ENCODE measurements around the gene ACVRL1.
A peak's percentile ranks its signal among the peaks of the same experiment; 100 is the strongest.

ACVRL1 gene

DNA sequence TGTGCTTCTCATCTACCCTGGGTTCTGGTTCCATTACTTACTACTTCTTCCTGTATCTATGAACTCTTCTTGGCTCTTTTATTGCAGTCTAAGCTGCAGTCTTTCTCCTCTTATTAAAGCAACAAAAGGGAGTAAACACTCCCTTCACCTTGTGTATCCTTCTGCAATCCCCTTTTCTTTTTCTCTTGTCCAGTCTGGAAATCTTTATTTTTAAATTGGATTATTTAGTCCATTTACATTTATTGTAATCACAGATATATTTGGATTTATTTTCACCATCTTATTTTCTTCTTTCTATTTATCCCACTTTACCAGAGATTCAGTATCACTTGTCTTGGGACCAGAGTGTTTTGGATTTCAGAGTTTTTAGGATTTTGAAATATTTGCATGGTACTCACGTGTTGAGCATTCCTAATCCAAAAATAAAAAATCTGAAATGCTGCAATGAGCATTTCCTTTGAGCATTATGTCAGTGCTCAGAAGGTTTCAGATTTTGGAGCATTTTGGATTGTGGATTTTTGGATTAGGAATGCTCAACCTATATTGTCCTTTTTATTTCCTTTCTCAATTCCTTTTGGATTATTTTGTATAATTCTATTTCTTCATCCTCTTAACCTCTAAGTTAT lies 37.4 kb downstream of the ACVRL1 start:
- no peak for DNase-seq

DNA sequence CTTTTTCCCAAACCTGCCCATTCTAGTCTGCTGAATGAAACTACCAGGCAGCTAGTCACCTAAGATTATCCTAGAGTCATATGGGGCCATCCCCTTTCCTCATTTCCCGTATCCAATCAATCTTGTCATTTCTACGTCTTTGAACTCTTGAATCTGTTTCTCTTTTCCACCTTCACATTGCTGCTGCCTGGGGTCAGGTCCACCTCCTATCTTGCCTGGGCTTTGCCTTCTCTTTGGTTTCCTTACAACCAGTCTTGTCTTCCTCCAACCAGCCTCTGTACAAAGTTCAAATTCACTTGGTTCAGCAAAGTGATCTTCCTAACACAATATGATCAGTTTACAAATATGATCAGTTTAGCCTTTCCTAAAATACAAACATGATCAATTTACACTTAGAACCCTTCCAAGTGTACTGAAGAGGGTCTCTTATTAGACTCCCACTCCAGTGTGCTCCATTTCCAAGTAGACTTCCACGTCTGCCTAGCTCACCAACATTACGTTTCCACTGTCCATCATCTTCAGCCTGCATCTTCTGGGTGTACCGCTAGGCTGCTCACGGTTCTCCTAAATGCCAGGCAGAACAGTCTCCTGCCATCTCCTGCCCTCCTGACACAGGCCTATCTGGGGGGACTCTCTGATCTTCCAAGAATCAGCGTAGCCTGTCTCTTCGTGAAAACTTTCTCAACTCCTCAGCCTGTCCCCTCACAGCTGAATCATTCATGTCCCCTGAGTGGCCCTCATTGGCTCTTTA lies 40.1 kb downstream of the ACVRL1 start:
- DNase-seq = no peak

DNA sequence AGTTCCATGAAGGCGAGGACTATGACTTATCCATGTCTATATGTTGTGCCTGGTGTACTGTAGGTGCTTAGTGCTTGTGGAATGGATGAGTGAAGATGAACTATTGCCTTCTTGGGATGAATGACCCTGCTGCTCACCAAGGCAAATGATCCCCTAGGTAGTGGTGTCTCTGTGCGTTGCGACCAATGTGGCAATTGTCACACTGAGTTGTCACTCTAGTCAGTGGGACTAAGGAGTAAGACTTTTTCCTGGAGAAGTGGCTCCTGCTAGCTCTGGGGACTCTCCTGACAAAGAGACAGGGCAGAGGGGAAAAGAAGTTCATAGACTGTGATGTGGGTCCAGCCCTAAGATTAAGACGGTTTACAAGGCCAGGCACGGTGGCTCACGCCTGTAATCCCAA lies 40.8 kb downstream of the ACVRL1 start:
- DNase-seq = no peak

DNA sequence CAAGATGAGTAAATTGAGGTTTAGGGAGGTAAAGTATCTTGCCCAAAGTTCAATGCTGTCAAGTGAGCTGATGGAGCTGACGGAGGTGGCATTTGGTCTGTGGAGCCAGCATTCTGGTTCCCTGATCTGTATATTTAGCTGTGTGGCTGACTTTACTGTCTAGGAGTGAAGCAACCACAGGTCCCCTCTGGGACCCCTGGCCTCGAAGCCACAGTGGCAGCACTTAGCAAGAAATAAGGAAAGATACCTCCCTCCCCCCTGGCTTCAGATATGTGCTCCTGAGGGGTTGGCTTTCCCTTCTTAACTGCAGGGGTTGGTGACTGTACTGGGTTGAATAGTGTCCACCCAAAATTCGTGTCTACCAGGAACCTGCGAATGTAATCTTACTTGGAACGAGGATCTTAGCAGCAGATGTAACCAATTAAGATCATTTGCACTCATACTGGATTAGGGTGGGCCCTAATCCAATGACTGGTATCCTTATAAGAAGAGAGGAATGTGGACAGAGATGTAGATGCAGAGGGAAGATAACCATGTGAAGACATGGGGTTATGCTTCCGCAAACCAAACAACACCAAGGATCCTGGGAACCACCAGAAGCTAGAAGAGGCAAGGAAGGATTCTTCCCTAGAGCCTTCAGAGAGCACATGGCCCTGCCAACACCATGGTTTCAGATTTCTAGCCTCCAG lies 42.2 kb downstream of the ACVRL1 start:
- DNase-seq = no peak

DNA sequence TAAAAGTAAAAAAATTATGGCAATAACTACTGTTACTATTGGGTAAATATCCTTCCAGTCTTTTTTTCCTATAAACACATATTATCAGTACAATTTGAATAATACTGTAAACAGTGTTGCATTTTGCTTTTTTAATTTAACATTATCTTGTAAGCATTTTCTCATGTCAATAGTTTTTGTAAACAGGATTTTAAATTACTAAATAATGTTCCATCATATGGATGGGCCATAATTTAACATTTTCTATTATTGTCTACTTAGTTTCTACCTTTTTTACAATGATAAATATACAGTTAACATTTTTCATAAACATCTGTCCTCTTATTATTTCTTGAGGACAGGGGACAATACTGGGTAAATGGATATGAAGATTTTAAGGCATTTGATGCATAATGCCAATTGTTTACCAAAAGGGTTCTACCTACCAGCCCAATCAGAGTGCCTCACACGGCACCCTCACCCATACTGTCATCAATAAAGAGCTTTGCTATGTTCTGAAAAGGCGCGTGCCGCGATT lies 43.4 kb downstream of the ACVRL1 start:
- no peak for DNase-seq

DNA sequence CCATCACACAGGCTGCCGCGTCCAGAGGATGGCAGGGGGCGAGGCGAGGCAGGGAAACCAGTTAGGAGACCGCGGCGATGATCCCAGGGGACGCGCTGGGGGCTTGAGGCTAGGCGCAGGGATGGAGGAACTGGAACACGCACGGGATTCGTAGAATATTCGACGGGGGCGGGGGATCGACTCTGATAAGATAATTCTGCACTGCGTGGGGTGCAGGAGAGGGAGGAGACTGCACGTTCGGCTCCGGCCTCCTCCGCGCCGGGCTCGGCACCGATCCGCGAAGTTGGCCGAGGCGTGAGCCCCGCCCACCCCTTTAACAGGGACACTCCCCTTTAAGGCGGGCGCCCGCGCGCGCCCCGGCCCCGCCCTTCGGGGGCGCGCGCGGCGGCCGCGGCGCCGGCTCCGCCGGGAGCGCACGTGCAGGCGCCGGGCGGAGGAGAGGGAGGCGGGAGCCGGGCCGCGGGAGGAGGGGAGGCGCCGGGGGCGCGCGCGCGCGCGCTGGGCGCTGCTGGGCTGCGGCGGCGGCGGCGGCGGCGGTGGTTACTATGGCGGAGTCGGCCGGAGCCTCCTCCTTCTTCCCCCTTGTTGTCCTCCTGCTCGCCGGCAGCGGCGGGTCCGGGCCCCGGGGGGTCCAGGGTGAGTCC lies 44.0 kb downstream of the ACVRL1 start, which contains the start of gene ACVR1B:
Gene ACVR1B (plus strand): TSS at position 501 of the 644 bp plus-strand sequence. CDS start 45 bp downstream, at position 546.
- peak; percentile 87 for DNase-seq

DNA sequence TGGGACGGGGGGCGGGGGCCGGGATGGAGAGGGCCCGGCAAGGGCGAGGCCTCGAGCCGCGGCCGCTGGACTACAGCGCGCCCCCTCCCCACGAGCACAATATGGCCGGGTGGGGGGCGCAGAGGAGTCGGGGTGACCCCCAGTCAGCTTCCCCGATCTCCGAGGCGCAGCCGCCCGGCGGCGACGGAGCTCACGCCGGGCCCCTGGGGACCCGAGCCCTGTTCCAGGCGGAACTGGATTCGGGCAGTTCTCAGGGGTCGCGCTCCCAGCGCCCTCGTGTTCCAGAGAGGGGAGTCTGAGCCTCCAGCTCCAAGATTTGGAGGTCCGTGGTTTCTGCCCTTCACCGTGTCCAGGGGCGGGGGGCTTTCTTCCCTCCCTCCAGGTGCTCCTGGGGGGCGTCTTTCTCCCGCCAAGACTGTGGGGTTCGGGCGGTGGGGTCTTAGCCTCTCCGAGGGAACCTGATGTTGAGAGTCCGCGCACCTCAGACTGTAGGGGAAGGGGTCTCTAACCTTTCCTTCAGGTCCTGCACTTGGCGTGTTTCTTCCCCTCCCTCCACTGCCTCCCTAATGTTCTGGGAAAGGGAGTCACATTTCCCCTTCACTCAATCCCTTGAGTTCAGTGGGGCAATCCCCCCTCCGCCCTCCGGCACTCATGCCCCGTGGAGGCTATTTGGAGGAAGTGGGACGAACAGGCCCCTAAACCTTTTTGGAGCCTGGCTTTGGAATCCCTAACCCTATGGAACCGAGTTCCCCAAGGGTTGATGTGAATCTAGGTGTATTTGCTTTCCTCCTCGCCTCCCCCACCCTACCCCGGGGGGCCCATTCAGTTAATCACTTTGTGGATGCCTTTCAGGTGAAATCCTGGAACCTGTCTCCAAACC lies 44.8 kb downstream of the ACVRL1 start:
- DNase-seq = no peak

DNA sequence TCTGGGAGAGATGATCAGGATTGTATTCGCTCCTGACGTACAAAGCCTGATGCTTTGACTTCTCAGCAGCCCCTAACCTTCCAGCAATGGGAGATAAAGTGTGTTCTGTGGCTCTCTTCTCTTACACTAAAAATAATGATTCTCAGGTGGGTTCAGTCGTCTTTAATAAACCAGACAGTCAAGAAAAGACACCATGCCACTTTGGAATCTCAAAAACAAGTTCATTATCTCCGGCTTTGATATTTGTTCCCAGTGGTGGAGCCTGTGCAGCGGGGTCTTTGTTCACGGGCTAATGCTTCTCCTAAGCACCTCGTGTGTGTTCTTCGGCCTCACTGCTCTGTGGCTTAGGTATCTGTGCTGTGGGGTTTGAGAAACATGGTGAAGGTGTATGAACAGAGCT lies 45.8 kb downstream of the ACVRL1 start:
- no peak for DNase-seq

DNA sequence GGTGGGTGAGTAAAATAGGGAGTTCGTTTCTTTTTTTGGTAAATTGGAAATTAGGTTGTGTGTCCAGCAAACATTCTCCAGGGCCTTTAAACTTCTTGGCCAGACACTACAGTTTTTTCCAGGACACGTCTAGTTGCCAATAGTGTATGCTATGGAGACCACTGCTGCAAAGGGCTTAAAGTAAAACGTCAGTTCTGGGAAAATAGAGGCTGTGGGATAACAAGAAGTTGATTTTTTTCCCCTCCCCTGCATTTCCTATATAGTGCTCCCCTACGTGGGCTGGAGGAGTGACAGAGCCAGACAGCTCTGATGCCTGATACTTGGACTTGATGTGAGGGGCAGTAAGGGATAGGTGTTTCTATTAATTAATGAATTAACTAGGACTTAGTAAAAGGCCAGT lies 46.6 kb downstream of the ACVRL1 start:
- DNase-seq = no peak

DNA sequence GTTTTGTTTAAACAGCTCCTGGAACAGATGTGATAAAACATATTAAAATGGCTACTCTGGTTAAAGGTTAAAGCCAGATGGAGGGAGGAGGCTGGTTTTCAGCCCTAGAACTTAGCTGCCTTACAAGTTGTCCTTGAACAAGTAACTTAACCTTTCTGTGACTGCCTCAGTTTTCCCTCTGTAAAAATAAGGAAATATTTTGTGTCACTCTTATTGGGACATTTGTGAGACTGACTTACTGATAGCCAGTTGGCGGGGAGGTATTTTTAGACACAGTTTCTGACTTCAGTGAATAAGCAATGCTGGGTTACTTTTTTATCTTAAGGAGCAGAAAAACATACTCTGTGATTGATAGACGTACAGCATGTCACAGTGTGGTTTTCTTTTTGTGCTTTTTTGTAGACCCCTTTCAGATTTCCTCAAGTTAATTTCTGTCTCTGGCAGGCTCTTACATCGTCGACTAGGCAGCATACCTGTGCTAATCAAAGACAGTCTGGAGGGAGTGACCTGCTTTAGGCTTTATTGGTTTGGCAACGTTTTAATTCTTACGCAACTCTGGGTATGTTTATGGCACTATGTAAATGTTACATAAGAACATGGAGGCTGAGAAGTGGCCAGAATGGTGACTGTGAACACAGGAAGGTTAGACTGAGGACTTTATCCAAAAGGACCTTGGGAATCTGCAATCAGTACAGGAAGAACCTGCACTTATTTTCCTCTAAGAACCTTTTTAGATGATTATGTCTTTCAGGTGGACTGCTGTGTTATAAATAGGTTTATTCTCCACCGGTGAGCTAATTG lies 47.5 kb downstream of the ACVRL1 start:
- DNase-seq = no peak

DNA sequence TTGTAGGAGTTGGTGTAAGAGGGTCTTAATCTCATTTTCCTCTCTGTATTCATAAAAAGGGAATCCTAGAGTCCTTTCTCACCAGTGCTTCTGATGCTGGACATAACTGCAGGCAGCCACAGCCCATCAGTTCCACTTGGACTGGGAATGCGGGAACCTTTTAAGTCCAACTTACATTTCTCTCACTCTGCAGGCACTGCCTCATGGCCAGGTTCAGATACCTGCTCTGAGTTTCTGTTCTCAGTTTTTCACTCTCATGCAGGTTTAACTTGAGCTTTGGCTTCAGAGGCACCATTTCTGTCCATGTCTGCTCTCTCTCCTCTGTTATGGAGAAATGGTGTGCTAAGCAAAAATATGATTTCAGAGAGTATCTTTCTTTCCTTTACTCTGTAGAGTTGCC lies 48.4 kb downstream of the ACVRL1 start:
- no peak for DNase-seq

DNA sequence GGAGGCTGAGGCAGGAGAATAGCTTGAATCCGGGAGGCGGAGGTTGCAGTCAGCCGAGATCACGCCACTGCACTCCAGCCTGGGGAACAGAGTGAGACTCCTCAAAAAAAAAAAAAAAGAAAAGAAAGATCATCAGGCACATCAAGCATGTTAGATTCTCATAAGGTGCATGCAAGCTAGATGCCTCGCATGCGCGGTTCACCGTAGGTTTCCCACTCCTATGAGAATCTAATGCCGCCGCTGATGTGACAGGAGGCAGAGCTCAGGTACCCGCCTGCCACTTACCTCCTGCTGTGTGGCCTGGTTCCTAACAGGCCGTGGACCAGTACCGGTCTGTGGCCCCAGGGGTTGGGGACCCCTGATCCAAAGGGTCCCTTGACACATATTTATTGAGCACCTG lies 51.2 kb downstream of the ACVRL1 start:
- DNase-seq = no peak

DNA sequence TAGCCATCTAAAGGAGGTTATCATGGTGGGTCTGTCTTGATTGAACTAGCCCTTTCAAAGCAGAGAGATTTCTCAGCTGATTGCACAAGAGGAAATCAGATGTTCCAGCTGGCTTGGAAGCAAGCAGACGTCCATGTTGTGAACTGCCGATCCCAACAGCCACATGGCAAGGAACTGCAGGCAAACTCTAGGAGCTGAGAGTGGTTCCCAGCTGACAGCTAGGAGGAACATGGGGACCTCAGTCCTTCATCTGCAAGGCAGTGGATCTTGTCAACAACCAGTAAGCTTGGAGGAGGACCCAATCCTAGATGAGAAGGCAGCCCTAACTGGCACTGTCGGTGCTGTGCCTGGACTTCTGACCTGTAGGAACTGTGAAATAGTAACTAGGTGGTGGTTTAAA lies 51.9 kb downstream of the ACVRL1 start:
- DNase-seq = no peak

DNA sequence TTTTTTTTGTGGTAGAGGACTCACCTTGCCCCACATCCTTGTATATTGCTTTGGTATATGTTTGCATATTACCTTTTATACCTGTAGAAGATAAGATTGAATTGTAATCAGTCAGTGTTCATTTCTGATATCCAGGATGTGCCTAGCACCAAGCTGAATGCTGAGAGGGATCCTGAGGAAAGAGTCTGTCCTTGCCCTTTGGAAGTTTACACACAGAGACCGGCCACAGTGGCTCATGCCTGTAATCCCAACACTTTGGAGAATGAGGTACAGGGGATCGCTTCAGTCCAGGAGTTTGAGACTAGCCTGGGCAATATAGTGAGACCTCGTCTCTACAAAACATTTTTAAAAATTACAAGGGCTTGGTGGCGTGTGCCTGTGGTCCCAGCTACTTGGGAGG lies 52.6 kb downstream of the ACVRL1 start:
- no peak for DNase-seq

DNA sequence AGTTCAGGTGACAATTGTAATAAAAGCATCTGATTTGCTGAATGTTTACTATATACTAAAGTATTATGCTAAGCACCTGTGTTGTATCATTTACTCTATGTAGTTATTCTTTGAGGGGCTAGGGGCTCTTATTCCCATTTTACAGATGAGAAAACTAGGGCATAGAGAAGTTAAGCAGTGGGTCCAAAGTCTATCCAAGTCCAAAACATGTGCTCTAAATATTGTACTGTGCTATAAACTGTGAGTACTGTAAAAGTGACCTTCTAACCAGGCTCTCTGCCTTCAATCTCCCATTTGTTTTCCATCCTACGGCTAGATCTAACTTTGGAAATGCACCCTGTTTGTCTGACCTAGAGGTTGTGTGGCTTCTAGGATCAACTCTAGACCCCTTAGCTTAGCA lies 53.2 kb downstream of the ACVRL1 start:
- no peak for DNase-seq

DNA sequence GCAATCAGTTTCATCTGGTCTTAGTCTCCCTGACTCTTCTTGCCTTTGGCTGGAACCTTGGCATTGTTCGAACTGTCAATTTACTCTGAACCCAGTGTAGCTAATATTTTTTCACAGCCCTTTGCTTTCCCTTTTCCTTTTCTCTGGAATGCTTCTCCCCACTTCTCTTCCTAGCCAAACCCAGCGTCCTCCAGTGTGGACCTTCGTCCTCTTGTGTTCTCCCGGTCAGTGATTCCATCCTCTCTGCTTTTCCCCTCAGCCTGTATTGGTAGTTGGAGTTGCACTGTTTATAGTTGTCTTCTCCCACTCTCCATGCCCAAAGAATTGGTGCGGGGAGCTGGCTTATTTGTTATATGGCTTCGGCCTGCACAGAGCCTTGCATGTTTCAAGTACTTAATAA lies 53.6 kb downstream of the ACVRL1 start:
- no peak for DNase-seq

DNA sequence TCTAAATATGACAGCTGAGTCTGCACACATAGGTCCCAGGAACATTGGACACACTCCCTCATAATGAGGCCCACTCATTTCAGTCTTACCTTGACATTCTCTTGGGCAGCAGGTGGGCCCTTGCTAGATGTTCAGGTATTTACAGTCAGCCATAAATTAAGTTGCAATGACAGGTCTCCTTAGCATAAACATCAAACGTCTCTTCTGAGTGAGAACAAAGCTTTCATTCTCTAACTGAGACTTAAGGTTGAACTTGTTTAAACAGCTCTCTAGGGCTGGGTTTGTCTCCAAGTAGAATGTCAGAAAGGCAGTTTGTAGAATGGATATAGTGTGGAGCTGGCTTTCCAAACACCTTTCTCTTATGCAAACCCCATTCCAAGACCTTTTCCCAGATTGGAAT lies 54.5 kb downstream of the ACVRL1 start:
- DNase-seq = no peak

DNA sequence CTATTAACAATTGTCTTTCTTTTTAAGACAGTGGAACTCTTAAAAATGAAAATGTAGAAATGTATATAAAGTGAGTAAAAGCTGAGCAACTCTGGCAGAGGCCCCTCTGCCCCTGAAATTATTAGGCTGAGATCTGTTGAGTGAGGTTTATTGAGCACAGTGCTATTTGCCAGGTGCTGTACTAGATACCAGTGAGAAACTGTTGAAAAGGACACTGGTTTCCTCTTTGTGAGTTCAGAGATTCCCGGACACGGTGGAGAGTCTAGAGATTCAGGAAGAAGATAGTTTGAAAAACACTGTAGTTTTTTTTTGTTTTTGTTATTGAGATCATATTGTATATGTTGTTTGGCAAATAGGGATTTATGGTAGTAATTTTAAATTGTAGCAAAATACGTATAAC lies 55.4 kb downstream of the ACVRL1 start:
- DNase-seq = no peak

DNA sequence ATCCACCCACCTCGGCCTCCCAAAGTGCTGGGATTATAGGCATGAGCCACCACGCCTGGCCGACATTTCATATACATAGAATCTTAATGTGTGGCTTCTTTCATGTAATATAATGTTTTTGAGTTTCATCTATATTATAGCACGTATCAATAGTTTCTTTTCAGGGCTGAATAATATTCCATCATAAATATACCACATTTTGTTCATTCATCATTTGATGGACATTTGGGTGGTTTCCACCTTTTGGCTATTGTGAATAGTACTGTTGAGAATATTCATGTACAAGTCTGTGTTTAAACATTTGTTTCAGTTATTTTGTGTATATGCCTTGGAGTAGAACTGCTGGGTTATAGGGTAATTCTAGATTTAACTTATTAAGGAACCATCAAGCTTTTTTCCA lies 56.2 kb downstream of the ACVRL1 start:
- no peak for DNase-seq

DNA sequence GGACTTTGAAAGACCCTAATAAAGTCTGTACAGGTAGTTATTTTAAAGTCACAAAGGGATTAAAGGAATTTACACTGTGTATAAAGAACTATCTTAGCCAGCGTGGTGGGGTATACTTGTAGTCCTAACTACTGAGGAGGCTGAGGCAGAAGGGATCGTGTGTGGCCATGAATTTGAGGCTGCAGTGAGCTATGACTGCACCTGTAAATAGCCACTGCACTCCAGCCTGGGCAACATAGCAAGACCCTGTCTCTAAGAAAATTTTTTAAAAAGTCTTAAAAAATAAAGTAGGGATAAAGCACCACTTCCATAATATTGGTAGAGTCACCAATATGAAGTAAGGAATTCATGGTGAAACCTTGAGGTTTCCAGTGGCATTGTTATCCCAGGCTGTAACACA lies 62.3 kb downstream of the ACVRL1 start:
- DNase-seq = no peak

DNA sequence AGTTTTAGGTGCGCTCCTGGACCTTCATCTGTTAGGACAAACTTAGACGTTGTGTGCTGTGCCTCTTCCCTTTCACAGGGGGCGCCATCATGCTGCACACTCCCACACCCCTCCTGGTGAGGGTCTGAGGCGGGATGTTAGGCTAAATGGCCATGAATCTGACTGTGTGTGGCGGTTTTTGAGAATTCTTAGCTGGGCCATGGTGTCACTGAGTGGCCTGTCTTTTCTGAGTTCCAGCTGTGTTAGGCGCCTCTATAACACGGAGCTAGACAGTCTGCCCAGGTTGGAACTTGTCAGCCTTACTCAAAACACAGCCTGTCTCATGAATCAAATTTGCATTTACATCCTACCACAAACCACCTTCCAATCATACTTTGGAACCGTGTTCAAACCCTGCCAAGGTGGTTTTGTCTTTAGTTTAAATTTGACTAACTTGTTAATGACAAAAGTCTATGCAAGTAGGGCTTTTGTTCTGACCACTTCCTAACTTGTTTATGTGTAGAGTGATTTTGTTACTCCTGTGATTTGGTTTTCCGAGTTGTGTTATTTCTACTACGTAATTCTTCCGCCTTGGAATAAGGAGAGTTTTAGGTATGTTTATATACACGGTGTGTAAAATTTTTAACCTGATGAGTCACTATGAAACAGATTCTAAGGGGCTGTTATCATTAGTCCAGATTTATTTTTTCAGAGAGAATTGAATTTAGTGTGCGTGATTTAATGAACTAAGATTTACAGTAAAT lies 63.8 kb downstream of the ACVRL1 start:
- peak; percentile 21 for DNase-seq
